ENCODE data around the gene MCM8.

The MCM8 gene

DNA sequence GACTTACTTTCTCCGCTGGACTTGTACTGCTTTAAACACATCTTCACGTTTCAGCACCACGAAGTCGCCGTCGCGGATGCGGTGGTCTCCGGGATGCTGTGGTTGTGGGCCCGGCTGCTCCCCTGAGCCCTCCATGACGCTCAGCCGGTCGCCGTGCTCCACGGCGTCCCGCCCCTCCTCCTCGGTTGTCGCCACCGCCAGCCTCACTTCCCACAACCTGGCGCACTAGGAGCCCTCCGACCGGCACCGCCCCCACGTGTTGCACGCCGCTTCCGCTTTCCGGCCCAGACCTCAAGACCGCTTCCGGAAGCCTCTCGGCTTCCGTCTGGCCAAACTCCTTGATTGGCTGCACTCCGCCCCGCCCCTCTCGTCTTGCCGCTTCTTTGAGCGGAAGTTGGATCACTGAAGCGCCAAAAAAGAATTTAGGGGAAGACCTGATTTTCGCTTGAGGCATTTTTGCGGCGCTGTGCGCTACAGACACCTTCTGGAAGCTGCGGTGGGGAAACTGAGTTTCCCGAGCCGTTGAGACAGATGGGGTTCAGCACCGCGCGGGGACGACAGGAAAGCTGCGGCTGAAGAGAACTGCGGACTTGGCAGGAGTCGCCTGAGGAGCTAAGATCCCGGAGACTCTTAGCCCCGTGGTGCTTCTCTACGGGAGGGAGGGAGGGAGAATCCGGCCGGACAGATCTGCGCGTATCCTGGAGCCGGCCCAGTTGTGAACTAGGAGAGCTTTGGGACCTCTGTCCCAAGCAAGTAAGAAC is at the start of gene MCM8, which contains the start of gene TRMT6:
TSS of gene MCM8 (plus strand) at position 382 of the 761 bp plus-strand sequence. CDS start 1,364 bp downstream, outside the sequence.
TSS of gene TRMT6 (minus strand) at position 263 of the 761 bp plus-strand sequence. CDS start at position 135, 128 bp downstream.
- peak; percentile 95 for DNase-seq (ENCODE audit: low read depth)

DNA sequence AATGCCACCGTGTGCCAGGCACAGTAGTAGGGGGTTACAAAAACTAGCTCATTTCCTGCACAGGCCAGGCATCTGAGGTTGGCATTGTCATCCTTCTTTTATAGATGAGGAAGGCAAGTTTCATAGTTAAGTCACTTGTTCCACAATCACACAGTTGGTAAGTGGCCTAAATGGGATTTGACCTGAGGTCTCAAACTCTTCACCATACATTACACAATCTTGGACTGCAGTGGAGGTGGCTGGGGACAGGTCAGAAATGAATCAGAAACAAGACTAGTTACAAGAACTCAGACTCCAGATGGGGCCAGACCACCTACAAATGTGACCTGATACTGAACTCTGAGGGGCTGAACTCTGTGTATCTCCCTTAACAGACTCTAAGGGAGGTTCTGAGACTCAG is 49.5 kb upstream of the MCM8 start:
- DNase-seq (ENCODE audit: low read depth), result no peak

DNA sequence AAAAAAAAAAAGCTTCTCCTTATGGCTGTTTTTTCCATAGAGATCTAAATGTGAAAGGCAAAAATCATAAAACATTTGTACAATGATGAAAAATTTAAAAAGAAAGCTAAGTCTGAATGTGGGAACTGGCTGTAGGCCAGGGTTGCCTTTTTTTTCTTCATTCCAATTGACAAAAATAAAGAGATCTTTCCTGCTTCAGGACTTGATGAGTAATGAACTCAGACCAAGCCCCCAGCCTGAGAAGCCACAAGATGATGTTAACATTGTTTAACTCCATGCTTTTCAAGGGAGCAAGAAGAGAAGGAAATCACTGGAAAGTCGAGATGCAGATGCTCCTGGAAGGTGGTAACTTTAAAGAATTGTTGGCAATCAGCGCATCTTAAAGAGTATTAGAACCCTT is 41.5 kb upstream of the MCM8 start:
- DNase-seq (ENCODE audit: low read depth), result no peak

DNA sequence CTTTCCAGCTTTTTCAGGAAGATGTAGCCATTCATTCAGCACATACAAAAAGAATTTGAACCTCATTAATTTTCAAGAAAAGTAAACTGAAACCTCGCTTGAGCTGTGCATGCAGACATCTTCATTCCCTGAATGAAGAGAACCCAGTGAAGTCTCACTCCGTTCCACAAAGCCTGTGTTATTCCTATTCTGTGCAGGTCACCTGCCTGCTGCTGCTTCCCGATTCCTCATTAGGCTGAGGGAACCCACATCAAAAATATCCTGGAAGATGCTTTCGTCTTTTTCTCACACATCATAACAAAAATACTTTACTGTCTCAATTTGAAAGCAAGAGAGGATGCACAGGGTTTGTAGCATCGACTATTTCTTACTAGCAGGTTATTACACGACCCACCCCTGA is 40.3 kb upstream of the MCM8 start:
- no peak for DNase-seq (ENCODE audit: low read depth)

DNA sequence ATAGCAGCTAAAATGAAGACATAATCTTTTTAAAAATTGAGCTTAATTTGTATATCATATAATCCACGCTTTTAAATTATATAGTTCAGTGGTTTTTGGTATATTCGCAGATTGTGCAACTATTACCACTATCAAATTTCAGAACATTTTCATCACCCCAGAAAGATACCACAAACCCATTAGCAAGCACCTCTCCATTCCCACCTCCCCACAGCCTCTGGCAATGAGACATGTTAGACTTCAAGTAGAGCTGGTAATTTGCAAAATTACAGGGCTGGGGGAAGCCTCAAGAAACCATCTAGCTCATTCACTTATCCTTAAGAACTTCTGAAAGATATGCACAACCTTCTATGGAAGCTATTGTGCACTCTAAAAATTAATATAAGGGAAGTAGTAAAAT is 37.3 kb upstream of the MCM8 start:
- DNase-seq (ENCODE audit: low read depth), result no peak

DNA sequence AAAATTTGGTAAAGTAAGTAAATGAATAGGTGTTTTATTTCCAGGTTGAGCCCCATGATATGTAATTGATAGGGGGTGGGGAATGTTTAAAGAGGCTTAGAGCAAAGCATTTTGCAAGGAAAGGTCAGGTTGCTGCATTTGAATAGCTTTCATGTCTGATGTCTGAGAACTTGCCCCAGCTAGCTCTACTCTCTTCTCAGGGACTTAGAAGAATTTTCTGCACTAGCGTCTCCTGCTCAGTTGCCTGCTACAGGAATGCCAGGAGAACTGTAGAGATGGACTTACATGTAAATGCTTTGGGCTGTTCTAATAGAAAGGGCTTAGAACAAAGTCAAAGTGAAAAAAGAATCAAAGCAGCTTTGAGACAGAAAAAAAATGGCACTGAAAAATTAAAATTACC is 35.6 kb upstream of the MCM8 start:
- DNase-seq (ENCODE audit: low read depth), result no peak

DNA sequence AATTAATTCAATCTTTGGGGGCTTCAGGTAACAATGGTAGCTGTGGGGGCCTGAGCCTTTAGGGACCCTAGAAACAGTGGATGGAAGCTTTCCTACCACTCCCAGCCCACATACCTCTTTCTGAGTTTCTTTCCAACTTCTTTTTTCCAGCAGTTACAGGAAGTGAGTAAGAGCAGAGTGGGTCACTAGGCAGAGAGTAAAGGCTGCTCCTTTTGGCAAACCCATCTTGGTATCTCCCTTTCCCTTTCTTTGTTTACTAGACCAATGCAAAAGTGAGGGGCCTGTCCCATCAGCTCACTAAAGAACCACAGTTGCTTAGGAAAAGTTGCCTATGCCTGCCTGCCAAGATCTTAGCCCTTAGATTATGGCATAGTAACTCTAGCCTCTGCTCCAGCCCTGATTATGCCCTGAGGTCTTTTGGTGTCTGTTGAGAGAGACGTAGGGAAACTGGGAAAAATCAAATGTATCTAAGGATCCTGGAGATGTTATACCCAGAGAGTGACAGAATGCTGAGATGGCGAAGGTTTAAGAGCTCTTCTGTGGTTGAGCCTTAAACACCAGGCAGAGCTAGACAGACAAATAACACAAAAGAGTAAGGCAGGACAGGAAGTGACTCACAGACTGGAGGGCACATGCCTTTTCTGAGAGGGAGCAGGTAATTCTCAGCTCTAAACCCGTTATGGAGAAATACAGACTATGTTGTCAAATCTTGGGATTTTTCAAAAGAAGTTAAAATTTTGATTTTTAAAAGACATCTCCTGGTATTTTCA is 31.4 kb upstream of the MCM8 start:
- no peak for DNase-seq (ENCODE audit: low read depth)

DNA sequence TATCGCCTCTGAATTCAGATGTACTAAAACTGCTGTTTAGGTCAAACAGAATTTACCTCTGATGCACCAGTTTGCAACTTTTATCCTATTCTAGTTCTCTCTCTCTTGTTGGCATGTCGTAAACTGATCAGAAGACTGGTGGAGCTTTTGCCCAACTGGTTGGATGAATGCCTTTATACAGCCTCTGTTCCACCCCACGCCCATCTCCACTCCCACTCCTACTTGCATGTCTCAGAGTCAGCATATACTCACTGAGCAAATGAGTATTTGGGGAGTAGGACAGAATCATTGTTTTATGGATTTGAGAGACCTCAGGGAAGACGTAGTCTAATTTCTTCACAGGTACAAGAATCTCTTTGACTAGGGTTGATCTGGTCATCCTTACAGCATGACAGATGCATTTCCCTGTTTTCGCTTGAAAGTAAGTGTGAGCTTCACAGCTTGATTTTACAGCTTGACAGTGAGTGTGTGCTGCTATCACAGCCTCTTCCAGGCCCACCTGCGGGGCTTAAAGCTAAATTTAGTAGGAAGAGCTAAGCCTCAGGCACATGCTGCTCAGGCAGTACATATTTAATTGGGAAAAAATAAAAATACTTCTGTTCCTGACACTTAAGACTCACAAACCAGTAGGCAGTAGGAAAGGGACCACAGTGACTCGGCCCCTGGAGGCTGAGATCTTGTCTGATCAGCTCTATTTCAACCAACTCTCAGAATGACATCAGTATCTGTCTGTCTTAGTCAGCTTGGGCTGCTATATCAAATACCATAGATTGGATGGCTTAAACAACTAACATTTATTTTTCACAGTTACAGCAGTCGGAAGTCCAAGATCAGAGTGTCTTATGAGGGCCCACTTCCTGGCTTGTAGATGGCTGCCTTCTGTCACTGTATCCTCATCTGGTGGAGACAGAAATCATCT is 30.6 kb upstream of the MCM8 start:
- DNase-seq (ENCODE audit: low read depth), result no peak

DNA sequence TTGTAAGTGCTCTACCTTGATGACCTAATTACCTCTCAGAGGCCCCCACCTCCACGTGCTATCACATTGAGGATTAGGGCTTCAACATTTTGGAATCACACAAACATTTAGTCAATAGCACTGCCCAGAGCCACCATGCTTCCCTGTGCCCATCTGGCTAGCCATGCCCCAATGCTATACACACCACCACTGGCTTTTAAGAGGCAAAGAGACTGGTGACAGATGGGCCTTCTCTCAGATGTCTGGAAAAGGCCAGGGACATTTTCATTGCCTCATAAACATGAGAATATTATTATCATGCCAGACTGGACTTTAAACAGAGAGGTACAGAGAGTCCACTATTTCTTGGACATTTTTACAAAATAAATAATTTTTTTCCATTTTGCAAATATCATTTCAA is 29.9 kb upstream of the MCM8 start:
- no peak for DNase-seq (ENCODE audit: low read depth)

DNA sequence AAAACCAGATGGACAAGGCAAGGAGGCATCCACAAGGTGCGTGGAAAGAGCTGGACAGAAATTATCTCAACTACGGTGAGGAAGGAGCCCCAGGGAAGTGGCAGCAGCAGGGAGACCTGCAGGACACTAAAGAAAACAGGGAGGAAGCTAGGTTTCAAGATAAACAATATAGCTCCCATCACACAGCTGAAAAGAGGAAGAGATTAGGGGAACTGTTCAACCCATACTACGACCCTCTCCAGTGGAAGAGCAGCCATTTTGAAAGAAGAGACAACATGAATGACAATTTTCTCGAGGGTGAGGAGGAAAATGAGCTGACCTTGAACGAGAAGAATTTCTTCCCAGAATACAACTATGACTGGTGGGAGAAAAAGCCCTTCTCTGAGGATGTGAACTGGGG is 27.0 kb upstream of the MCM8 start:
- no peak for DNase-seq (ENCODE audit: low read depth)

DNA sequence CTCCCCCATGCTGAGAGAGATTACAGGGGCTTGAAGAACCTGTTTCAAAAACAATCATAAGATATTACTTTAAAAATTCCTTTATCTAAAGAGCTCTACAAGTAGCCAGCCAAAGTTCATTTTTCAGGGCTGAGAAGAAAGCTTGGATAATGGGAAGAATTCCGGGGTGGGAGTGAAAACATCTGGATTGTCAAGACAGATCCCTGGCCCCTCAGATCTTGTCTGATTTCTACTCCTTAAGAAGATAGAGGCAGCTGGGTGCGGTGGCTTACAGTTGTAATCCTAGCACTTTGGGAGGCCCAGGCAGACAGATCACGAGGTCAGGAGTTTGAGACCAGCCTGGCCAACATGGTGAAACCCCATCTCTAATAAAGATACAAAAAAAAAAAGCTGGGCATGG is 24.9 kb upstream of the MCM8 start:
- DNase-seq (ENCODE audit: low read depth), result no peak

DNA sequence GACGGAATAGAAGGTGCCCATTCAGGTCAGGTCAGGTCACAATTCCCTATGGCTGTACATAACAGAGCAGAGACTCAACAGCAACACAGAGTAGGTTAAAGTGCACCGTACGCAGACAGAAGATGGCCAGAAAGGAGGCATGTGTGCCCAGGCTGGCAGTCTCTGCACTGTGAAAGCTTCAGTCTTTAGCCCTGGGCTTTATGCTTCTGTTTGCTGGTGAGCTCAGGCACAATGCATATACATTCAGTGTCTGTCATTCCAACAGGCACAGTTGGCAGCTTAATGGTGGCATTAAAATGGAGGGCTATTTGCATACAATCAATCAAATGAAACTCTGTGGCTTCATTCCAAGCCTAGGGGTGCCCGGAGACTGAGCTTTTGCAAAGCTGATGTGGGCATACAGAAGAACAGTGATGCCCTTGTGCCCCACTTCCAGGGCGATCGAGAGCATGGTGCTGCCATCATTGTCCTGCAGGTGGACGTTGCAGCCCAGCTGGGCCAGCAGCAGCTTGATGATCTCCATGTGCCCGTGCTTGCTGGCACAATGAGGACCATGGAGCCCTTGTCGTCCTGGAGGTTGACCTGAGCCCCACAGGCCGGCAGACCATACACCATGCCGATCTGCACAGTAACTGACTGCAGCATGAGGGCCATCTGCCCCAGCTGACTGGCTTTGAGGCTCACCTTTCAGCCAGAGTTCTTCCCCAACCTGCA is 22.5 kb upstream of the MCM8 start:
- DNase-seq (ENCODE audit: low read depth), result no peak

DNA sequence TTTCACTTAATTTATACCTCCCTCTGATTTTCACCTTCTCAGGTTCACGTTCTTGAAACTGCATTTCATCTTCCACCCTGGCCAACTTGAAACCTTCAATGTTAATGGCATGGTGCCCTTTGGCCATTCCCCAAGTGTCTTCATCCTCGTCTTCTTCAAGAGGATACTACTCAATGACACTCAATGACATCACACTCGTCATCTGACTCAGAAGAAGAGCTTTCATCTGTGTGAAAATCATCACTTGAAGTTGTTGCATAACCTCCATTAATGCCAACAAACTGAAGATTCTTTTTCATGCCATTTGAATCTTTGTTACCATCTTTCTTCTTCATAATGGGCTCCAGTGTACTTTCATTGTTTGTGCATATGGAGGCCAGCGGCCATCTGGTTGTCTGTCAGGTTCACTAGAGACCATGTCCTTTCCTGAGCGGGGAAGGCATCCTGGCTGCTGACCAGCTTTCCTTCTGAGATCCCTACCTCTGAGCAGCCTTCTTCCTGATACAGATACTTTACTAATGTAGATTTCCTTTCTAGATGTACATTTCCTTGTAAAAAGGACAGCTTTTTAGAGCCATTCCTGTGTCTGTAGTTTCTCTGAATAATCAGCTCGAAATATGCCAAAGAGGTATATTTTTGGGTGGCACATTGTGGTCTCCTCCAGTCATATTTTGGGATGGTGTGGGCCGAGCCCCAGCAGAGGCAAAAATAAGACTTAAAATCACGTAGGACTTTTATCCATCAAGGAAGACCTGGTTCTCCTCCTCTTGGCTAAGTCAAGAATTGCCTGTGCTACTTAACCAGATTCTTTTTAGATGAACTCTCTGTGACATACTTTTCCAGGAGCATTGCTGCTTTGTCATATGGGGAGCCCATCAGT is 21.4 kb upstream of the MCM8 start:
- DNase-seq (ENCODE audit: low read depth), result no peak

DNA sequence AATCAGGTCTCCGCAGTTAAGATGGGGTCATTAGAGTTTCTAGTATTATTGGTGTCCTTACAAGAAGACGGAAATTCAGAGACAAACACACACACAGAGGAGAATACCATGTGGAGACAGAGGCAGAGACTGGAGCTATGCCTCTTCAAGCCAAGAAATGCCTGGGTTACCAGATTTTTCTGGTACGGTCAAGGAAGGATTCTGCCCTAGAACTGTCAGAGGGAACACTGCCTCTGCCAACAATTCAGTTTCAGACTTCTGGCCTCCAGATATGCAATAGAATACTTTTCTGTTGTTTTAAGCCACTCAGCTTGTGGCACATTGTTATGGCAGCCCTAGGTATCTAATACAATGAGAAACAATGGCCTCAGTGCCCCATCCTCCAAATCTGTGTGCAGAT is 19.0 kb upstream of the MCM8 start:
- no peak for DNase-seq (ENCODE audit: low read depth)

DNA sequence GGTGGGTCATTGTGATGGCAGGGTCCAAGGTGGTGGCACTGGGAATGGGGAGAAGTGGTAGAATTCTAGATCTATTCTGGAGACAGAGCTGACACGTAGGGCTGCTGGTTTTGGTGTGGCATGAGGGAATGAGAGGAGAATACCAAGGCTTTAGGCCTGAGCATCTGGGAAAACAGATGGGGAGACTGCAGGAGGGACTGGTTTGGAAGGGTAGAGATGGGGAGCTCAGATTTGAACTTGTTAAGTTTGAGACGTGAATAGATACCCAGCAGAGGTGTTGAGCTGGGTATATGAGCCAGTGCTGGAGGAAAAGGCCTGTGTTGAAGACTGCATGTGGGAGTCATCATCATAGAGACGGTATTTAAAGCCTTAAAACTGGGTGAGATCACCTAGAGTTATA is 17.7 kb upstream of the MCM8 start:
- DNase-seq (ENCODE audit: low read depth), result no peak

DNA sequence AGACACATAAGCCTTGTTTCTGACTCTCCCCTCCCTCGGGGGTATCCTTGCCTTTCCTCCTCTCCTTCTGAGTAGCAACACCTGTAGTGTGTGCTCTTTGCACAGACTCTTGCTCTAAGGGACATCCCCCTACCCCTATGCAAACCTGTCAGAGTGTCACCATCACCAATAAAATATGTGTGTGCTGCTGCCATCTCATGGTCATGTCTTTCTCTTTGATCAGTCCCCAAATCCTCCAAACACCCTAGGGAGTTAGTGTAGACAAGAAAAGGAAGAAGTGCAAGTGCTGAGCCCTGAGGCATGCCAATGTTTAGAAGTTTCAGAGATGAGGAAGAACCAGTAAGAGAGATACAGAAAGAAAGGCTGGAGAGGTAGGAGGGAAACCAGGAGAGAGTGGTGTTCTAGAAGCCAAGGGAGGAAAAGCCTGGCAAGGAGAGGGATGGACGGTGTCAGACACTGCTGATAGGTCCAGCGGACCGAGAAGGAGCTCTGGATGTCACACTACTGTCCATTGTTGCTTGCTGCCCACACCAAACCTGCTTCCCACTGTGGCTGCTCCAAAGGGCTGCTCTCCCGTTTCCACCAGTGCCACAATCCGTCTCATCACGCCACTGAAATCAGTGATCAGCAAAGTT is 16.5 kb upstream of the MCM8 start:
- DNase-seq (ENCODE audit: low read depth), result no peak

DNA sequence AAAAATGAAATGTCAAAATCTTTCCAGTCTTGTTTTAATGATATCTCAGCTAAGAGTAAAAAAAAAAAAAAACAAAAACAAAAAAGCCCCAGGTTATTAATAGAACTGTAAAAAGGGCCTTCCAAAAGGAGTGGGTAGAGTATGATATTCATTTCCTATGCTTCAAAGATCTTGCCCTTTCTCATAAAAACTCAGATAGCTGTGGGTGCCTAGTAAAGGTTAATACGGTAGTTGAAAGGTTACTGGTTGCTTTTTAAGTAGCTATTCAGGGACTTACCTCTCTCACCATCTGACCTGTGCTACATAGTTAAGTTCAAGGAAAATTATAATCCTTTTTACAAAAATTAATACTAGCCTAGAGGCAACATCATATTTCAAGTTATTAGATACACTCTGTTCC is 15.1 kb upstream of the MCM8 start:
- DNase-seq (ENCODE audit: low read depth), result no peak

DNA sequence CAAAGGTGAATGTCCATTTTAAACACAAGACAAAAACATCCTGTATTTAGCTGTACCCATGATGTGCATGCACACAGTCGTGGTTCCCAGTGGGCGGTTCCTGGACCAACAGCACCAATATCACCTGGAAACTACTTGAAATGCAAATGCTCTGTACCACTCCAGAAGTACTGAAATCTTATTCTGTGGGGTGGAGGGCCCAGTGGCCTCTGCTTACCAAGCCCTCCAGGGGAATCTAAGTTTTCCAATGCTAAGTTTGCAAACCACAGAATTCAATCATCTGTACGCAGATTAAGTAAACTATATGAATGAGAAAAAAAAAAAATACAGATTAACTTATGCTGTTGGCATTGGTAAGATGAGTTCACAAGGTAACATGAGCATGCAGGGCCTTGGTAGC is 14.2 kb upstream of the MCM8 start:
- no peak for DNase-seq (ENCODE audit: low read depth)

DNA sequence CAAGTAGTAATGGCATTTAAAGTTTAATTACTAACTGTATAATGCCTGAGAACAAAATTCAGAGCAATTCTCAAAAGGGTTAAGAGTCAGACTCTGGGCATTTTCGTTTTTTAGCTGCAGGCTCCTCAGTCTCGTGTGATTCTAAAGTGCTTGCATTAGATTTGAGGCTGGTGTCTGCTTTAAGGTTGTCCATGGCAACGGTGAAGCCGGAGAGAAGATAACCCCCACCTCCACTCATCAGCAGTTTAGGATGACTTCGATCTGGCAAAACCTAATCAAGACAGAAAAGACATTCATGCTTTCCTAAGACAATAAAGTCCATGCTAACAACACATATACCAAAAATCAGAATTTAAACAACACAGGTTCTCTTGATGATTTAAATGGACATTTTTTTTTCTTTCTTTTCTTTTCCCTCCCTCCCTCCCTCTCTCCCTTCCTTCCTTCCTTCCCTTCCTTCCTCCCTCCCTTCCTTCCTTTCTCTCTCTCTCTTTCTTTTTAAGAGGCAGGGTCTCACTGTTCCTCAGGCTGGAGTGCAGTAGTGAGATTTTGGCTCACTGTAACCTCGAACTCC is 11.9 kb upstream of the MCM8 start:
- no peak for DNase-seq (ENCODE audit: low read depth)

DNA sequence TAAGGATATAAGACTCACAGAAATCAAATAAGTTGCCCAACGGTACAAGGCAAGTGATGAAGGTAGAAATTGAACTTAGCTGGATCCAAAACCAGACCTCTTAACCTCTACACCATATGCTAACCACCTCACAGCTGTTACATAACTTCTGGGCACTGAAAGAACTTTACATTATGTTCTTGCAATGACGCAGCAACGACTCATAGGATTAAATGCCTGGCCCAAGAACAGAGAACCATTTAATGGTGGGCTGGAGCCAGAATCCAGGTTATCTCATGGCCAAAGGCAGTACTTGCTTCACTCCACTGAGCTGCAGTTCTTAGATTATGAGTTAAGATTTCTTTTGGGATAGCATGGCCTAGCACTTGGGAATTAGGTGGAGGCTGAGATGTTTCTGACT is 4.5 kb upstream of the MCM8 start:
- no peak for DNase-seq (ENCODE audit: low read depth)
